HFF-Myc (cell line): ENCODE measurements around the gene DVL2.
A peak's percentile ranks its signal among the peaks of the same experiment; 100 is the strongest.

Experiments used
- DNase-seq: peaks from one replicate; pipeline ENCODE4 v3.0.0-alpha.2; 2011; ENCODE audit warnings: low read depth; ENCODE audit errors: extremely low read depth
- H3K4me3 ChIP-seq: replicated peaks from 2 replicates; pipeline ENCODE4 v1.5.1; 2011; ENCODE audit warnings: low read depth, mild to moderate bottlenecking, control low read depth, low read length
- TF ChIP-seq, protein P1 (sequence below): IDR thresholded peaks from 2 replicates; pipeline ENCODE4 v1.5.1; 2012; ENCODE audit warnings: mild to moderate bottlenecking, low read depth, low read length, control low read depth; ENCODE audit errors: missing control alignments

DVL2 gene

DNA sequence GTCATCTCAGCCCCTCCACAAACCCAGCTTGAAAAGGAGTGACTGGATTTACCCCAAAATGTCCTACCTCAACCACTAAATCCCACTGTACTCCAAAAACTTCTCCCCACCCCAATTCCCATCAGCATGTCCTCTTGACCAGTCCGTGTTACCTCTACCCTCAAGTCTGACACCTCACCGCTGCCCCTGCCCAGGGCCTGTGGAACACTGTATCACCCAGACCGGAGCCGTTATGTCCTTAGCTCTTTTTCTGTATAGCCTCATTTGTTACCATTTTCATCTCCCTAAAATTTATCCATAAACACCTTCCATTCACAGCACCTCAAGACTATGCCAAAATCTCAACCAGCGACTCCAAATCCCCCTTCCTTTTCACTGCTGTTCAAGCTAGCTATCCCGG, 2.5 kb upstream of the DVL2 start:
- H3K4me3 ChIP-seq = peak overlapping the region; percentile 98
- TF ChIP-seq, protein P1, sequence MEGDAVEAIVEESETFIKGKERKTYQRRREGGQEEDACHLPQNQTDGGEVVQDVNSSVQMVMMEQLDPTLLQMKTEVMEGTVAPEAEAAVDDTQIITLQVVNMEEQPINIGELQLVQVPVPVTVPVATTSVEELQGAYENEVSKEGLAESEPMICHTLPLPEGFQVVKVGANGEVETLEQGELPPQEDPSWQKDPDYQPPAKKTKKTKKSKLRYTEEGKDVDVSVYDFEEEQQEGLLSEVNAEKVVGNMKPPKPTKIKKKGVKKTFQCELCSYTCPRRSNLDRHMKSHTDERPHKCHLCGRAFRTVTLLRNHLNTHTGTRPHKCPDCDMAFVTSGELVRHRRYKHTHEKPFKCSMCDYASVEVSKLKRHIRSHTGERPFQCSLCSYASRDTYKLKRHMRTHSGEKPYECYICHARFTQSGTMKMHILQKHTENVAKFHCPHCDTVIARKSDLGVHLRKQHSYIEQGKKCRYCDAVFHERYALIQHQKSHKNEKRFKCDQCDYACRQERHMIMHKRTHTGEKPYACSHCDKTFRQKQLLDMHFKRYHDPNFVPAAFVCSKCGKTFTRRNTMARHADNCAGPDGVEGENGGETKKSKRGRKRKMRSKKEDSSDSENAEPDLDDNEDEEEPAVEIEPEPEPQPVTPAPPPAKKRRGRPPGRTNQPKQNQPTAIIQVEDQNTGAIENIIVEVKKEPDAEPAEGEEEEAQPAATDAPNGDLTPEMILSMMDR = no peak
- DNase-seq = no peak

DNA sequence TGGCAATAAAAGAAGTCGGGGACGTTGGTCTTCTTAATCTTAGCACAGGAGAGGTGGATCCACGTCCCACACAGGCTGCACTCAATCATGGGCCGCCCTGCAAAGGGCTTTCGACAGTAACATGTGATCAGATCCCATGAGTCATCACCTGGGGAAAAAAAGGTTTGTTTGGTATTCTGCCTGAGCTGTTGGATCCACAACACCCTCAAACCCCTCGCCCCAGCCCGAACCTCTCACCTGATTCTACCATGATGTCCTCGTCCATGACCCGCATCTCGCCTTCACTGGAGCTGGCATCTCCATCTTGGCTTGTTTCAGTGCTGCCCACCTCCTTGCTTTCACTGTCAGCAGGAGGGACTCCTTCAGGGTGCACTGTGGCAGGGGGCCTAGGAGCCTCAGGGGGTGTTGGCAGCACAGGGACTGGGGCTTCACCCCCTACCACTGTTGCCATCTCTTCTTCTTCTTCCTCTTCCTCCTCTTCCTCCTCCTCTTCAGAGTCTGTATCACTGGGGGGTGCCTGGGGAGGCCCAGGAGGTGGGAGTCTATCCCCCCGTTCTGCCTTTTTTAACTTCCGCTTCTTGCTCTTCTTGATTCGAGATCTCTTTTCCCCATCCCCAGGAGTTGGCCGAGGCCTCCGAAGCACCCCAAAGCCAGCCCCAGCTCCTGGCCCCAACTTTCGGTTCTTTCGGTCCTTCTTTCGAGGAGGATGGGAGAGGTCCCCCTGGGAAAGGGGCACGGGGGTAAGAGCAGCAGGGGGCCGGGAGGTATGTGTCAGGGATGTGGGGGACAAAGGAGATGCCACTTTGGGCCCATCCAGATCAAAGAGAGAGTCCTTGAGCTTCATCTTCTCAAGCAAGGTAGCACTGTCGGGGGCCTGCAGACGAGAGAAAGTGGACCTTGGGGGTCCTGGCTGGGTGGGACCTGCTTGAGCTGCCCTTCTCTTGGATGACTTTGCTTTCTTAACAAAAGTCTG, 1.7 kb upstream of the DVL2 start:
- TF ChIP-seq, protein P1 = no peak
- no peak for DNase-seq
- no peak overlapping the region for H3K4me3 ChIP-seq

DNA sequence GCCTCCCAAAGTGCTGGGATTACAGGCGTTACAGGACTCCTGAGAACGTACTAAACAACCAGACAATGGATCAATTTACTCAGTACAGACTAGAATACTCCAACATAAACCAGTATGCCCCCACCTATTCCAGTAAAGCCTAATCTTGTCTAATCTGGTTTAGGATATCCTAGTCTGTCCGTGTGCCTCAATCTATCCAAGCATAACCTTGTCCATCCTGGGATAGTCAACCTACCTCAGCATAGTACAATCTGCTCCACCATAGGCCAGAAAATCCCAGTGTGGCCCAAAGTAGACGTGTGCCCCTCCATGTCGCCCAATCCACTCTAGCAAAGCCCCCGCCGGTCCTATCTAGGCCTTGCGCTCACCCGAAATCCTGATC, 625 bp downstream of the DVL2 start:
- TF ChIP-seq, protein P1 = no peak
- no peak for DNase-seq
- peak overlapping the region; percentile 92 for H3K4me3 ChIP-seq

GRCh38 chr17:7232114-7232513, 2.2 kb downstream of the DVL2 start:
- TF ChIP-seq, protein P1 = no peak
- peak overlapping the region; percentile 92 for H3K4me3 ChIP-seq
- DNase-seq = no peak

- TF ChIP-seq, protein P1 = no peak
- no peak for DNase-seq
- H3K4me3 ChIP-seq = no peak overlapping the region
Observed at GRCh38 chr17:7229504-7229903, 4.8 kb downstream of the DVL2 start.

- DNase-seq = no peak
- TF ChIP-seq, protein P1 = no peak
- H3K4me3 ChIP-seq = no peak overlapping the region
Observed at GRCh38 chr17:7228920-7229319, 5.4 kb downstream of the DVL2 start.
